ENCODE measurements around the gene EIF4EBP2.

The EIF4EBP2 gene

GRCh38 chr10:70404036-70404786, at the start of gene EIF4EBP2:
TSS of gene EIF4EBP2 (plus strand) at chr10:70404145. CDS start at chr10:70404402, 257 bp downstream.
- DNase-seq: peak; percentile 87

GRCh38 chr10:70354556-70354955, 49.4 kb upstream of the EIF4EBP2 start:
- no peak for DNase-seq

- DNase-seq: no peak
Observed at GRCh38 chr10:70355051-70356021, 48.6 kb upstream of the EIF4EBP2 start.

GRCh38 chr10:70357565-70357964, 46.4 kb upstream of the EIF4EBP2 start:
- no peak for DNase-seq

GRCh38 chr10:70358446-70358845, 45.5 kb upstream of the EIF4EBP2 start:
- DNase-seq: no peak

GRCh38 chr10:70359017-70359550, 44.9 kb upstream of the EIF4EBP2 start:
- DNase-seq: no peak

- no peak for DNase-seq
Observed at GRCh38 chr10:70360215-70360614, 43.7 kb upstream of the EIF4EBP2 start.

- no peak for DNase-seq
Observed at GRCh38 chr10:70362328-70362727, 41.6 kb upstream of the EIF4EBP2 start.

GRCh38 chr10:70363292-70363691, 40.7 kb upstream of the EIF4EBP2 start:
- no peak for DNase-seq

GRCh38 chr10:70363971-70364771, 39.8 kb upstream of the EIF4EBP2 start:
- peak; percentile 70 for DNase-seq

- DNase-seq: no peak
Observed at GRCh38 chr10:70364772-70365091, 39.2 kb upstream of the EIF4EBP2 start.

GRCh38 chr10:70367195-70367796, 36.6 kb upstream of the EIF4EBP2 start:
- no peak for DNase-seq

- DNase-seq: no peak
Observed at GRCh38 chr10:70368774-70369482, 35.0 kb upstream of the EIF4EBP2 start.

- no peak for DNase-seq
Observed at GRCh38 chr10:70369498-70370018, 34.4 kb upstream of the EIF4EBP2 start.

GRCh38 chr10:70370766-70371165, 33.2 kb upstream of the EIF4EBP2 start:
- no peak for DNase-seq

- no peak for DNase-seq
Observed at GRCh38 chr10:70371846-70372245, 32.1 kb upstream of the EIF4EBP2 start.

- DNase-seq: no peak
Observed at GRCh38 chr10:70374775-70375614, 28.9 kb upstream of the EIF4EBP2 start.

- DNase-seq: no peak
Observed at GRCh38 chr10:70376436-70377378, 27.2 kb upstream of the EIF4EBP2 start.

- DNase-seq: no peak
Observed at GRCh38 chr10:70378122-70378521, 25.8 kb upstream of the EIF4EBP2 start.
